ENCODE measurements around the gene SNRPD3.

GRCh38 chr22:24543679-24544243, 12.0 kb upstream of the SNRPD3 start:
- TF ChIP-seq CTCF (IDR thresholded peaks at IDR 0.05; ENCODE audit: low read depth, low read length) = no peak
- TF ChIP-seq EZH2phosphoT487 (IDR thresholded peaks at IDR 0.05; ENCODE audit: low read depth) = no peak
